Neutrophil (primary cell): ENCODE data around the gene DNAJB1.
A peak's percentile ranks its signal among the peaks of the same experiment; 100 is the strongest.
"Not testable (repeated sequence)": the region's sequence is repeated elsewhere in the genome, so short reads cannot be mapped to it uniquely, and the experiment has no call there.

Experiments used
- H3K27ac ChIP-seq: fragments of 200-600 bp; sonication (generic); 2 replicates; pipeline ENCODE4 v1.5.1; 2016; ENCODE audit warnings: mild to moderate bottlenecking, moderate library complexity
- H3K27me3 ChIP-seq: fragments of 200-600 bp; sonication (generic); 2 replicates; pipeline ENCODE4 v1.6.0; 2016; ENCODE audit warnings: mild to moderate bottlenecking
- H3K36me3 ChIP-seq: fragments of 200-600 bp; sonication (generic); 2 replicates; pipeline ENCODE4 v1.5.1; 2017
- H3K4me1 ChIP-seq, 2 experiments: fragments of 200-600 bp in 1 of 2; sonication (generic) in 1 of 2; 1 replicate in 1 of 2; 2 replicates in 1 of 2; pipeline versions ENCODE4 v1.5.1 to v1.6.1; 2013 to 2016; ENCODE audit warnings: low read depth in 1 of 2, low read length in 1 of 2, mild to moderate bottlenecking in 1 of 2, moderate library complexity in 1 of 2; ENCODE audit not compliant: control insufficient read depth in 1 of 2, insufficient read depth in 1 of 2
- H3K4me3 ChIP-seq, 2 experiments: fragments of 200-600 bp in 1 of 2; sonication (generic) in 1 of 2; 1 replicate in 1 of 2; 2 replicates in 1 of 2; pipeline ENCODE4 v1.5.1; 2013 to 2016; ENCODE audit warnings: low read depth in 1 of 2, low read length in 1 of 2, mild to moderate bottlenecking in 1 of 2, moderate library complexity in 1 of 2
- H3K9me3 ChIP-seq: fragments of 200-600 bp; sonication (generic); 2 replicates; pipeline ENCODE4 v1.5.1; 2016
- TF ChIP-seq, protein P1 (sequence below): fragments of 200-600 bp; sonication (generic); IDR thresholded peaks from 2 replicates; pipeline ENCODE4 v1.5.1; 2016; ENCODE audit warnings: antibody characterized with exemption

The DNAJB1 gene

DNA sequence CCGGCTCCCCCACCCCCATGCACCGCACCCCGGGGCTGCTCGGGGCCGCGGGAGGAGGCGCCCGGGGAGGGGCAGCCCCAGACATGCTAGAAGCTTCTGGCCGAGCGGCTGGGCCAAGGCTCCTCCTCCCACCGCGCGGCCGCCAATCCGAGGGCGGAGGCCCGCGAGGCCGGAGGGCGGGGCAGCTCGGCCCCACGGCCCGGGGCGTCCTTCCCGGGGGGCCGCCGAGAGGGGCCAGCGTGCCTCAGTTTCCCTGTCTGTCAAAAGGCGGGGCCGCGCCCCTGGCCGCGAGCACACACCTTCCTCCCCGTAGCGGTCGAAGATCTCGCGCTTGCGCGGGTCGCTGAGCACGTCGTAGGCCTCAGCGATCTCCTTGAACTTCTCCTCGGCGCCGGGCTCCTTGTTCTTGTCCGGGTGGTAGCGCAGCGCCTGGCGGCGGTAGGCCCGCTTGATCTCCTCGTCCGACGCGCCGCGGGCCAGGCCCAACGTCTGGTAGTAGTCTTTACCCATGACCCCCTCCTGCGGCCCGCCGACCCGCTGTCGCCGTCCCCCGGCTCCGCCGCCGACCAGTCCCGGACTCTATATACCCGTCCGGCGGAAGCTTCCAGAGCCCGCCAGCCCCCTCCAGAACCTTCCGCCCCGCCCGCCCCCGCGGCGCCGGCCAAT, at the start of gene DNAJB1:
TSS of gene DNAJB1 (minus strand) at position 558 of the 666 bp plus-strand sequence. CDS start at position 510, 48 bp downstream.
- Histone ChIP-seq H3K27me3 (no peaks in the 10 kb centered on the region), H3K9me3 (no peaks in the 10 kb centered on the region), H3K4me1 (peaks cover 40 to 41% of the 10 kb centered on the region in 2 experiments), H3K4me3 (peak within 1 kb of the TSS; percentile 89 to 96), H3K36me3 (peaks cover 30% of the 10 kb centered on the region), H3K27ac (peak within 1 kb of the TSS; percentile 99)
- TF ChIP-seq, protein P1, sequence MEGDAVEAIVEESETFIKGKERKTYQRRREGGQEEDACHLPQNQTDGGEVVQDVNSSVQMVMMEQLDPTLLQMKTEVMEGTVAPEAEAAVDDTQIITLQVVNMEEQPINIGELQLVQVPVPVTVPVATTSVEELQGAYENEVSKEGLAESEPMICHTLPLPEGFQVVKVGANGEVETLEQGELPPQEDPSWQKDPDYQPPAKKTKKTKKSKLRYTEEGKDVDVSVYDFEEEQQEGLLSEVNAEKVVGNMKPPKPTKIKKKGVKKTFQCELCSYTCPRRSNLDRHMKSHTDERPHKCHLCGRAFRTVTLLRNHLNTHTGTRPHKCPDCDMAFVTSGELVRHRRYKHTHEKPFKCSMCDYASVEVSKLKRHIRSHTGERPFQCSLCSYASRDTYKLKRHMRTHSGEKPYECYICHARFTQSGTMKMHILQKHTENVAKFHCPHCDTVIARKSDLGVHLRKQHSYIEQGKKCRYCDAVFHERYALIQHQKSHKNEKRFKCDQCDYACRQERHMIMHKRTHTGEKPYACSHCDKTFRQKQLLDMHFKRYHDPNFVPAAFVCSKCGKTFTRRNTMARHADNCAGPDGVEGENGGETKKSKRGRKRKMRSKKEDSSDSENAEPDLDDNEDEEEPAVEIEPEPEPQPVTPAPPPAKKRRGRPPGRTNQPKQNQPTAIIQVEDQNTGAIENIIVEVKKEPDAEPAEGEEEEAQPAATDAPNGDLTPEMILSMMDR, result peak; percentile 42

GRCh38 chr19:14567079-14567478, 48.9 kb upstream of the DNAJB1 start:
- TF ChIP-seq, protein P1, result no peak
- no peak overlapping the region for H3K27ac ChIP-seq
- peaks cover 40% of the 10 kb centered on the region for H3K36me3 ChIP-seq
- peaks cover 8 to 12% of the 10 kb centered on the region in 2 experiments for H3K4me1 ChIP-seq
- H3K27me3 ChIP-seq, result no peaks in the 10 kb centered on the region
- no peak overlapping the region for H3K4me3 ChIP-seq
- no peaks in the 10 kb centered on the region for H3K9me3 ChIP-seq

DNA sequence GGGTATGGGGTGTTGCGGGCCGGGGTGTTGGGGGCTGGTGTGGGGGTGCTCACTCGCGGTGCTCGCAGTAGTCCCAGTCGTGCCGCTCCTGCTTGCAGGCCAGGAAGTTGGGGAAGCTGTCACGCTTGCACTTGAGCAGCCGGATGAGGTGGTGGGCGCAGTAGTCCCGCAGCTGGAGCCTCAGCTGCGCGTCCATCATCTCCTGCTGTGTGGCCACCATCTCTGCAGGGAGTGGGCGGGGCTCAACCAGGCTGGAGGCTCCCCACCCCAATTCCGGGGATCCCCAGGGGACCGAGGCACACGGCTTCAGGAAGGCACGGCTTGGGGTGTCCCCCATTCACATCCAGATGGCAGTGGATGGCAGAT, 48.5 kb upstream of the DNAJB1 start:
- H3K36me3 ChIP-seq, result peaks cover 40% of the 10 kb centered on the region
- H3K27ac ChIP-seq, result no peak overlapping the region
- no peak overlapping the region for H3K4me3 ChIP-seq
- no peaks in the 10 kb centered on the region for H3K27me3 ChIP-seq
- peaks cover 6 to 10% of the 10 kb centered on the region in 2 experiments for H3K4me1 ChIP-seq
- TF ChIP-seq, protein P1, result no peak
- no peaks in the 10 kb centered on the region for H3K9me3 ChIP-seq

GRCh38 chr19:14565765-14566711, 47.8 kb upstream of the DNAJB1 start:
- no peak overlapping the region for H3K27ac ChIP-seq
- peaks cover 2 to 4% of the 10 kb centered on the region in 2 experiments for H3K4me1 ChIP-seq
- H3K9me3 ChIP-seq, result no peaks in the 10 kb centered on the region
- H3K36me3 ChIP-seq, result peaks cover 40% of the 10 kb centered on the region
- TF ChIP-seq, protein P1, result no peak
- no peaks in the 10 kb centered on the region for H3K27me3 ChIP-seq
- no peak overlapping the region for H3K4me3 ChIP-seq

DNA sequence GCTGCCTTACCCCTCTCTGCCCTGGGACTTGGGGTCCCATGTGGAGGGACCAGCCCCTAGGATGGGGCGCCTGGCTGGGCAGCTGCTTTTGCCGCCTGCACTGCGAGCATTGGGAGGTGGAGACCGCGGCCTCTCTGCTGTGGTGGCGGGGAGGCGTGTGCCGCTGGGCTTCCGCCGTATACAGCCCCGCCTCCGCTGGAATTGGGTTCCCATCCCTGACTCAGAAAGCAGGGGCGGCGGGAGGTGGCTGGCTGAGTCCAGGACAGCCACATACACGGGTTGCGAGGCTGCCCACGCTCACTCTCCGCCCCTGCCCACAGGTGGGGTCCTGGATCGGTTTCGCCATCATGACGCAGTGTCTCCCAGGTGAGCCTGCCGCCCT, 47.1 kb upstream of the DNAJB1 start:
- no peaks in the 10 kb centered on the region for H3K4me1 ChIP-seq
- no peak overlapping the region for H3K4me3 ChIP-seq
- H3K36me3 ChIP-seq, result peaks cover 40% of the 10 kb centered on the region
- TF ChIP-seq, protein P1, result no peak
- no peak overlapping the region for H3K27ac ChIP-seq
- H3K27me3 ChIP-seq, result no peaks in the 10 kb centered on the region
- H3K9me3 ChIP-seq, result no peaks in the 10 kb centered on the region

DNA sequence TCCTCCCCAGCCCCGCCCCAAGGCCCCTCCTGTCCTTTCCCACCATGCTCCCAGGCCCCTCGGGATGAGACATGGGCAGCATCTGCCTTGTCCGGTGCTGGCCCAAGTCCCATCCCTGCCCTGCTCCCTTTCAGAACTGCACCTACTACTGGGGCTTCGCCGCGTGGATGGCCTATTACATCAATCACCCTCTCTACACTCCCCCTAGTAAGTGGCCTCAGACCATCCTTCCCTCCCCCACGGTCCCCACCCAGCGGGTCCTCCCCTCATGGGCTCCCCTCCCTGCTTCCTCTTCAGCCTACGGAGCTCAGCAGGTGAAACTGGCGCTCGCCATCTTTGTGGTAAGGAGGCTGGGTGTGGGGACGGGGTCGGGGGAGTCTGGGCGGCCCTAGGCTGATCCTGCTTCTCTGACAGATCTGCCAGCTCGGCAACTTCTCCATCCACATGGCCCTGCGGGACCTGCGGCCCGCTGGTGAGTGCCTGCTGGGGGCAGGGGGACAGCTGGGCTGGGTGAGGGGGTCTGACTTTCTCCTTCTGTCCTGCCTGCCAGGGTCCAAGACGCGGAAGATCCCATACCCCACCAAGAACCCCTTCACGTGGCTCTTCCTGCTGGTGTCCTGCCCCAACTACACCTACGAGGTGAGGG, 46.6 kb upstream of the DNAJB1 start:
- peaks cover 40% of the 10 kb centered on the region for H3K36me3 ChIP-seq

More for the DNA sequence above, 46.6 kb upstream of the DNAJB1 start:
- not testable (repeated sequence) for H3K27ac ChIP-seq, H3K4me1 ChIP-seq, H3K4me3 ChIP-seq, H3K9me3 ChIP-seq, H3K27me3 ChIP-seq
